Measurements from ENCODE around the gene INPP4B. TPM values are rescaled to one million over a fixed set of nuclear protein-coding genes. Genes with fewer than 3 reads are reported as not detected.

Gene INPP4B
- total and polyA plus RNA-seq, 2 experiments from 2014 or later, result 20.3 to 27.5 TPM

DNA sequence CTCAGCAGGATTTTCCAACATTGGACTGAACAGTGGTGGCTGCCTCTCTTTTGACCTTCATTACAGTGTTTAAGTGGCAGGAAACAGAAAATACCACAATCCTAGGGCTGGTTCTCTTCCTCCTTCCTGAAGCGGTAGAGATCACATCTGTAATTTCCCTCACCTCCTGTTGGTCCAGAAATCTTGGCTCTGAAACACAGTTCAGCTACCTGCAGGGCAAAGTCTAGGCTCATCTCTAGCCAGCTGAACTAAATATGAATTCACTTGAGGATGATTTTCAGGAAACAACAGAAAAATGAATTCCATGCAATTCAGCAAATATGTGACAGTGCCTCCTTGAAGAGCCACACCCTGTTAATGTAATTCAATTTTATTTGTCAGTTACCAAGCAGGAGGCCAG lies 531.9 kb downstream of the INPP4B start:
- Histone ChIP-seq H3K9ac (no peak overlapping the region), H3K27me3 (replicated peaks; ENCODE audit: insufficient read depth) (no peaks in the 10 kb centered on the region), H3K36me3 (ENCODE audit: low read depth) (0 out of 2 replicates have a peak, but pooled peaks cover 13% of the 10 kb centered on the region), H3K27ac (no peak overlapping the region), H4K20me1 (ENCODE audit: insufficient read depth) (no peaks in the 10 kb centered on the region), H3K4me3 (no peak overlapping the region), H3K4me2 (ENCODE audit: unreplicated experiment) (no peak overlapping the region), H3K79me2 (ENCODE audit: insufficient read depth) (peaks cover 15% of the 10 kb centered on the region; the same call in 1 of the 2 replicates), H3K4me1 (ENCODE audit: insufficient read depth) (no peaks in the 10 kb centered on the region), H3K9me3 (ENCODE audit: low read depth) (no peaks in the 10 kb centered on the region), H3K9me2 (ENCODE audit: insufficient read depth) (no peaks in the 10 kb centered on the region), H2AFZ (no peak overlapping the region), H3F3A (ENCODE audit: insufficient read depth) (no peaks in the 10 kb centered on the region)
- TF ChIP-seq EZH2phosphoT487 (IDR thresholded peaks at IDR 0.05; ENCODE audit: insufficient read depth, low read depth) (no peak), EZH2 (IDR thresholded peaks at IDR 0.05; ENCODE audit: insufficient read depth, poor library complexity, severe bottlenecking) (no peak)
- 100% methylated on average over 1 of the region's 1 CpG for WGBS, 2 experiments (ENCODE audit: low coverage in 1 of 2, low lambda C conversion rate in 2 of 2, missing lambda C conversion rate in 2 of 2)
- DNase-seq, result no peak
- in situ Hi-C loops (cut with MboI), result no loop called here

DNA sequence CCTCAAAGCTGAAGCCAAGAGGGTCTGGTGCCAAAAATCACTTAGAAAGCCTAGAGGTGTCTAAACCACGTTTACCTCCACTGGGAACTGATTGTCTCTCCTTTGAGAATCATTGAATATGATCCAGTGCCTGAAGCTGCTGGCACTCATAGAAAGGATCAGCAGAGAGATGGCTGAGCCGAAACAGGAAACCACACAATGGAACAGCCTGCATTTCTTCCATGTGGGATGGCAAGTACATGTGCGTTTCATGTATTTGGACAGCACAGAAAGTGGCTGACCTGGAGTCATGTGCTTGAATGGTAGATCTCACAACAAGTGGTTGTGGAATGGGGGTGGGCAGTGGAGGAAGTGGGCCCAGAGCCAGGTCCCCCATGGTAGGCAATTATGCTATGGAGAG lies 533.7 kb downstream of the INPP4B start:
- no peak for TF ChIP-seq EZH2phosphoT487 (IDR thresholded peaks at IDR 0.05; ENCODE audit: insufficient read depth, low read depth)
- TF ChIP-seq EZH2 (IDR thresholded peaks at IDR 0.05; ENCODE audit: insufficient read depth, poor library complexity, severe bottlenecking), result no peak
- DNase-seq, result no peak
- 97 to 98% methylated on average over 3 of the region's 3 CpGs for whole genome bisulfite sequencing, 2 experiments (ENCODE audit: low coverage in 1 of 2, low lambda C conversion rate in 2 of 2, missing lambda C conversion rate in 2 of 2)

DNA sequence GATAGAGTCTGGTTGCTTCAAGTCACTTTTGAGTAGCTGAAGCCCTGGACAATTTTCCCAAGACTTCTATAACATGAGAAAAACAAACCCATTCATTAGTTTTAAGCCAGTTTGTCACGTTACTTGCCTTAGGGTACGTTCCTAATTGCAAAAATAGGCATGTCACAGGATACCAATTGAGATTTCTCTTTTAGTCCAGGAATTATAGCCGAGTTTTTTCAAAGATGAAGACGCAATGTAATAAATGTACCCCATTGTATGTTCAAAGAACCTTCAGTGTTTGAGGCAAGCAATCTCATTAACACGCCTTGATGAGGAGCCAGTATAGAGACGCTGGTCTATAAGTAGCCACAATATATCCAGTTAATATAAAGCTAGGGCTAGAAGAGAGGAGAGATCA lies 534.2 kb downstream of the INPP4B start:
- DNase-seq, result no peak
- Histone ChIP-seq H2AFZ (no peak overlapping the region), H4K20me1 (ENCODE audit: insufficient read depth) (no peaks in the 10 kb centered on the region), H3K9me3 (ENCODE audit: low read depth) (no peaks in the 10 kb centered on the region), H3F3A (ENCODE audit: insufficient read depth) (no peaks in the 10 kb centered on the region), H3K27ac (no peak overlapping the region), H3K9ac (no peak overlapping the region), H3K4me3 (no peak overlapping the region), H3K9me2 (ENCODE audit: insufficient read depth) (no peaks in the 10 kb centered on the region), H3K36me3 (ENCODE audit: low read depth) (0 out of 2 replicates have a peak, but pooled peaks cover 13% of the 10 kb centered on the region), H3K4me1 (ENCODE audit: insufficient read depth) (no peaks in the 10 kb centered on the region), H3K79me2 (ENCODE audit: insufficient read depth) (peaks cover 10% of the 10 kb centered on the region; the same call in 1 of the 2 replicates), H3K27me3 (replicated peaks; ENCODE audit: insufficient read depth) (no peaks in the 10 kb centered on the region), H3K4me2 (ENCODE audit: unreplicated experiment) (no peak overlapping the region)
- TF ChIP-seq EZH2phosphoT487 (IDR thresholded peaks at IDR 0.05; ENCODE audit: insufficient read depth, low read depth) (no peak), EZH2 (IDR thresholded peaks at IDR 0.05; ENCODE audit: insufficient read depth, poor library complexity, severe bottlenecking) (no peak)
- in situ Hi-C loops (cut with MboI), result no loop called here
- 92 to 95% methylated on average over 6 of the region's 6 CpGs for WGBS, 2 experiments (ENCODE audit: low coverage in 1 of 2, low lambda C conversion rate in 2 of 2, missing lambda C conversion rate in 2 of 2)

More for the DNA sequence above, 533.7 kb downstream of the INPP4B start:
- no peaks in the 10 kb centered on the region for H4K20me1 ChIP-seq (ENCODE audit: insufficient read depth)
- H3K4me1 ChIP-seq (ENCODE audit: insufficient read depth), result no peaks in the 10 kb centered on the region
- no peaks in the 10 kb centered on the region for H3K9me3 ChIP-seq (ENCODE audit: low read depth)
- H3F3A ChIP-seq (ENCODE audit: insufficient read depth), result no peaks in the 10 kb centered on the region
- in situ Hi-C loops (cut with MboI), result no loop called here
- no peaks in the 10 kb centered on the region for H3K27me3 ChIP-seq (replicated peaks; ENCODE audit: insufficient read depth)
- H3K9me2 ChIP-seq (ENCODE audit: insufficient read depth), result no peaks in the 10 kb centered on the region
- H3K79me2 ChIP-seq (ENCODE audit: insufficient read depth), result peaks cover 12% of the 10 kb centered on the region; the same call in 1 of the 2 replicates
- H3K9ac ChIP-seq, result no peak overlapping the region
- 0 out of 2 replicates have a peak, but pooled peaks cover 13% of the 10 kb centered on the region for H3K36me3 ChIP-seq (ENCODE audit: low read depth)
- no peak overlapping the region for H3K27ac ChIP-seq
- no peak overlapping the region for H2AFZ ChIP-seq
- no peak overlapping the region for H3K4me3 ChIP-seq
- no peak overlapping the region for H3K4me2 ChIP-seq (ENCODE audit: unreplicated experiment)

DNA sequence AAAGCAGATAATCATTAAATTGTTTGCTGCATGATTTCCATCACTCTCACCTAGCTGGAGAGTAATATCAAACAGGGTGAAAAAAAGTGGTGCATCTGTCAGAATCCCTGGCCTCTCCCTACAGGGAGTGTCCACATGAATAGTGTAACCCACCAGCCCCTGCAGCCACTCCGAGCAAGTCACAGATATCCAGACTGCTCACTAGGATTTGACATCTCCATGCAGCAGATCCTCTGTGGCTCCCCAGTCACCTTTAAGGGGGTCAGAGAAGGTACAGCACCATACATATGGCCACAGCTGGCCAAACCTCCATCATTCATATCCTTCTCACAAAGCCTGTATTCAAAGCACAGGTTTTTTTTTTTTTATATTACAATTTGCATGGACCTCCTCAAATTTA lies 536.3 kb downstream of the INPP4B start:
- H4K20me1 ChIP-seq (ENCODE audit: insufficient read depth), result no peaks in the 10 kb centered on the region
- H3F3A ChIP-seq (ENCODE audit: insufficient read depth), result no peaks in the 10 kb centered on the region
- H3K27me3 ChIP-seq (replicated peaks; ENCODE audit: insufficient read depth), result no peaks in the 10 kb centered on the region
- H3K27ac ChIP-seq, result no peak overlapping the region
- H3K79me2 ChIP-seq (ENCODE audit: insufficient read depth), result peaks cover 14% of the 10 kb centered on the region; the same call in 1 of the 2 replicates
- TF ChIP-seq EZH2 (IDR thresholded peaks at IDR 0.05; ENCODE audit: insufficient read depth, poor library complexity, severe bottlenecking) (no peak), EZH2phosphoT487 (IDR thresholded peaks at IDR 0.05; ENCODE audit: insufficient read depth, low read depth) (no peak)
- 0 out of 2 replicates have a peak, but pooled peaks cover 13% of the 10 kb centered on the region for H3K36me3 ChIP-seq (ENCODE audit: low read depth)
- no peak for DNase-seq
- no peaks in the 10 kb centered on the region for H3K9me3 ChIP-seq (ENCODE audit: low read depth)
- in situ Hi-C loops (cut with MboI), result no loop called here
- 88 to 95% methylated on average over 1 of the region's 1 CpG for WGBS, 2 experiments (ENCODE audit: low coverage in 1 of 2, low lambda C conversion rate in 2 of 2, missing lambda C conversion rate in 2 of 2)
- H2AFZ ChIP-seq, result no peak overlapping the region
- no peak overlapping the region for H3K9ac ChIP-seq
- no peaks in the 10 kb centered on the region for H3K4me1 ChIP-seq (ENCODE audit: insufficient read depth)
- no peak overlapping the region for H3K4me2 ChIP-seq (ENCODE audit: unreplicated experiment)
- H3K9me2 ChIP-seq (ENCODE audit: insufficient read depth), result no peaks in the 10 kb centered on the region
- H3K4me3 ChIP-seq, result no peak overlapping the region

Data from GM23248 (cell line).